Thyroid gland (tissue), 4 donors: ENCODE results near the gene NANOG.

Source experiments
- CTCF ChIP-seq, 6 experiments: fragments of 200-600 bp in 3 of 6; fragments of 450-650 bp in 3 of 6; sonication (generic) in 3 of 6; IDR thresholded peaks; one replicate each; pipeline ENCODE4 v1.5.1; 2016 to 2019; ENCODE audit warnings: antibody characterized with exemption in 6 of 6, mild to moderate bottlenecking in 2 of 6, inconsistent platforms in 1 of 6, moderate library complexity in 1 of 6
- POLR2A ChIP-seq, 2 donors: fragments of 450-650 bp; IDR thresholded peaks; one replicate each; pipeline ENCODE4 v1.6.1; 2017; ENCODE audit warnings: antibody characterized with exemption in 2 of 2, mild to moderate bottlenecking in 2 of 2, moderate library complexity in 1 of 2

GRCh38 chr12:7749442-7749841 lies 39.8 kb upstream of the NANOG start:
- TF ChIP-seq CTCF (IDR thresholded peaks at IDR 0.05): no peak
- no peak for TF ChIP-seq POLR2A (IDR thresholded peaks at IDR 0.05)
